NB4 (cell line): ENCODE data around the gene MICAL2.

Source experiments
- CTCF ChIP-seq: IDR thresholded peaks from one replicate; pipeline ENCODE4 v1.5.1; 2012; ENCODE audit warnings: low read depth, low read length
- MAX ChIP-seq: IDR thresholded peaks from 2 replicates; pipeline ENCODE4 v1.6.1; 2011; ENCODE audit warnings: low read depth, low read length
- POLR2A ChIP-seq: IDR thresholded peaks from 2 replicates; pipeline ENCODE4 v1.6.1; 2011; ENCODE audit warnings: mild to moderate bottlenecking; ENCODE audit not compliant: insufficient read length; ENCODE audit errors: extremely low read depth

- no peak for TF ChIP-seq CTCF
- TF ChIP-seq POLR2A: no peak
- TF ChIP-seq MAX: no peak
Observed at GRCh38 chr11:12071574-12071973, 38.8 kb upstream of the MICAL2 start.
